ENCODE data around the gene ZNF784.

GRCh38 chr19:55592391-55593090, 31.8 kb downstream of the ZNF784 start:
- TF ChIP-seq, protein P1, sequence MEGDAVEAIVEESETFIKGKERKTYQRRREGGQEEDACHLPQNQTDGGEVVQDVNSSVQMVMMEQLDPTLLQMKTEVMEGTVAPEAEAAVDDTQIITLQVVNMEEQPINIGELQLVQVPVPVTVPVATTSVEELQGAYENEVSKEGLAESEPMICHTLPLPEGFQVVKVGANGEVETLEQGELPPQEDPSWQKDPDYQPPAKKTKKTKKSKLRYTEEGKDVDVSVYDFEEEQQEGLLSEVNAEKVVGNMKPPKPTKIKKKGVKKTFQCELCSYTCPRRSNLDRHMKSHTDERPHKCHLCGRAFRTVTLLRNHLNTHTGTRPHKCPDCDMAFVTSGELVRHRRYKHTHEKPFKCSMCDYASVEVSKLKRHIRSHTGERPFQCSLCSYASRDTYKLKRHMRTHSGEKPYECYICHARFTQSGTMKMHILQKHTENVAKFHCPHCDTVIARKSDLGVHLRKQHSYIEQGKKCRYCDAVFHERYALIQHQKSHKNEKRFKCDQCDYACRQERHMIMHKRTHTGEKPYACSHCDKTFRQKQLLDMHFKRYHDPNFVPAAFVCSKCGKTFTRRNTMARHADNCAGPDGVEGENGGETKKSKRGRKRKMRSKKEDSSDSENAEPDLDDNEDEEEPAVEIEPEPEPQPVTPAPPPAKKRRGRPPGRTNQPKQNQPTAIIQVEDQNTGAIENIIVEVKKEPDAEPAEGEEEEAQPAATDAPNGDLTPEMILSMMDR (IDR thresholded peaks at IDR 0.05) = no peak
- TF ChIP-seq POLR2A (IDR thresholded peaks at IDR 0.05) = no peak
- TF ChIP-seq POLR2AphosphoS5 (IDR thresholded peaks at IDR 0.05) = no peak

All from breast epithelium (tissue), 3 donors.